DND-41 (cell line): ENCODE measurements around the gene GTF3C1.

Source experiments
- CTCF ChIP-seq: IDR thresholded peaks from 2 replicates; pipeline ENCODE4 v1.5.1; 2012; ENCODE audit warnings: borderline replicate concordance, low read length, moderate library complexity, mild to moderate bottlenecking; ENCODE audit not compliant: poor library complexity, severe bottlenecking; ENCODE audit errors: extremely low read depth
- EZH2 ChIP-seq: IDR thresholded peaks from 3 replicates; pipeline ENCODE4 v1.6.1; 2012; ENCODE audit warnings: borderline replicate concordance, low read depth, mild to moderate bottlenecking, moderate library complexity, low read length, inconsistent platforms; ENCODE audit not compliant: severe bottlenecking

GRCh38 chr16:27491894-27492587 lies 57.7 kb downstream of the GTF3C1 start:
- TF ChIP-seq CTCF (no peak), EZH2 (no peak)
